Endothelial cell of umbilical vein (primary cell): Measurements from ENCODE around the gene ST6GAL2. TPM values are rescaled to one million over a fixed set of nuclear protein-coding genes. Genes with fewer than 3 reads are reported as not detected.

Experiments used
- BruUV-seq: library from RNA; stranded (reverse); fragments of 400-500 nt; replicated peaks from 2 replicates; lab custom pipeline; 2021; lab: Mats Ljungman, UMichigan
- CTCF ChIA-PET: fragments of 300-600, 350-600 bp; sonication (Branson Sonifier 250); formaldehyde crosslinking; loops from one replicate; lab custom pipeline; 2021; ENCODE audit warnings: antibody characterized with exemption, inconsistent platforms; lab: Charles Lee
- POLR2A ChIA-PET: fragments of 300-600, 350-600 bp; sonication (Branson Sonifier 250); formaldehyde crosslinking; loops from one replicate; lab custom pipeline; 2021; ENCODE audit warnings: antibody characterized with exemption, inconsistent platforms; lab: Charles Lee
- DNase-seq: peaks from one replicate; pipeline ENCODE4 v3.0.0-alpha.2; 2011; ENCODE audit warnings: low read depth, low spot score
- FAIRE-seq: peaks from 2 replicates; lab custom pipeline; 2011; peaks lifted over from hg19 to GRCh38; lab: Jason Lieb, UNC
- H2AFZ ChIP-seq: 2 replicates; pipeline ENCODE4 v1.6.0; 2012; ENCODE audit warnings: low read depth, low read length, control low read depth, inconsistent platforms
- H3K27ac ChIP-seq: 2 replicates; pipeline ENCODE4 v1.5.1; 2011; ENCODE audit warnings: low read depth, mild to moderate bottlenecking, control low read depth, low read length, moderate library complexity; ENCODE audit not compliant: insufficient read depth
- H3K27me3 ChIP-seq, 2 experiments: 2 replicates each; pipeline versions ENCODE4 v1.6.0 to v1.6.1; 2011; ENCODE audit warnings: low read length in 2 of 2, mixed read lengths in 1 of 2; ENCODE audit not compliant: control insufficient read depth in 2 of 2, insufficient read depth in 2 of 2
- H3K36me3 ChIP-seq, 2 experiments: 2 replicates in 1 of 2; 3 replicates in 1 of 2; pipeline ENCODE4 v1.5.1; 2011; ENCODE audit warnings: low read length in 2 of 2, mild to moderate bottlenecking in 1 of 2, moderate library complexity in 1 of 2; ENCODE audit not compliant: control insufficient read depth in 2 of 2, insufficient read depth in 2 of 2; ENCODE audit errors: extremely low read depth in 1 of 2
- H3K4me1 ChIP-seq: 3 replicates; pipeline ENCODE4 v1.5.1; 2011; ENCODE audit warnings: mild to moderate bottlenecking, low read length; ENCODE audit not compliant: control insufficient read depth, insufficient read depth; ENCODE audit errors: extremely low read depth
- H3K4me2 ChIP-seq: 2 replicates; pipeline ENCODE4 v1.6.1; 2011; ENCODE audit warnings: low read length, control low read depth, mixed read lengths; ENCODE audit not compliant: insufficient read depth
- H3K4me3 ChIP-seq, 3 experiments: fragments of 200-600 bp in 1 of 3; sonication (generic), shearing (Covaris generic) in 1 of 3; replicated peaks in 1 of 3; 2 replicates each; pipeline ENCODE4 v1.5.1; 2011 to 2016; ENCODE audit warnings: control low read depth in 3 of 3, low read length in 3 of 3, mild to moderate bottlenecking in 2 of 3, inconsistent platforms in 1 of 3, low read depth in 1 of 3, moderate library complexity in 1 of 3; ENCODE audit not compliant: insufficient read depth in 1 of 3
- H3K79me2 ChIP-seq: 2 replicates; pipeline ENCODE4 v1.6.0; 2012; ENCODE audit warnings: low read length, inconsistent platforms; ENCODE audit not compliant: control insufficient read depth, insufficient read depth
- H3K9ac ChIP-seq: replicated peaks from 2 replicates; pipeline ENCODE3; 2011; ENCODE audit warnings: low read length, control low read depth; ENCODE audit not compliant: insufficient read depth; ENCODE audit errors: extremely low read depth
- H3K9me1 ChIP-seq: replicated peaks from 3 replicates; pipeline ENCODE4 v1.6.0; 2011; ENCODE audit warnings: mild to moderate bottlenecking, low read length; ENCODE audit not compliant: control insufficient read depth, insufficient read depth; ENCODE audit errors: extremely low read depth
- H3K9me3 ChIP-seq: replicated peaks from 2 replicates; pipeline ENCODE4 v1.5.1; 2012; ENCODE audit warnings: low read length, inconsistent platforms; ENCODE audit not compliant: control insufficient read depth, insufficient read depth
- H4K20me1 ChIP-seq: replicated peaks from 2 replicates; pipeline ENCODE3; 2011; ENCODE audit warnings: mild to moderate bottlenecking, low read length; ENCODE audit not compliant: control insufficient read depth, insufficient read depth; ENCODE audit errors: extremely low read depth
- EZH2 ChIP-seq: IDR thresholded peaks from 2 replicates; pipeline ENCODE4 v1.6.1; 2012; ENCODE audit warnings: borderline replicate concordance, low read depth, mild to moderate bottlenecking, moderate library complexity, low read length, inconsistent platforms; ENCODE audit not compliant: severe bottlenecking
- FOS ChIP-seq: IDR thresholded peaks from 2 replicates; pipeline ENCODE4 v1.6.1; 2011; ENCODE audit warnings: mild to moderate bottlenecking, low read length, moderate library complexity, borderline replicate concordance; ENCODE audit not compliant: insufficient read depth
- GATA2 ChIP-seq: IDR thresholded peaks from 2 replicates; pipeline ENCODE4 v1.7.0; 2011; ENCODE audit warnings: low read depth, mild to moderate bottlenecking, moderate library complexity, mixed read lengths, low read length; ENCODE audit not compliant: insufficient read length, insufficient read depth
- JUN ChIP-seq: IDR thresholded peaks from 2 replicates; pipeline ENCODE4 v1.6.1; 2011; ENCODE audit warnings: borderline replicate concordance, low read depth; ENCODE audit not compliant: insufficient read length, insufficient read depth
- MYC ChIP-seq: IDR thresholded peaks from one replicate; pipeline ENCODE4 v1.6.1; 2011; ENCODE audit warnings: mild to moderate bottlenecking, low read depth, low read length
- POLR2A ChIP-seq: IDR thresholded peaks from 2 replicates; pipeline ENCODE4 v1.6.1; 2012; ENCODE audit warnings: low read depth, mild to moderate bottlenecking, control low read depth, low read length
- POLR2AphosphoS5 ChIP-seq: IDR thresholded peaks from 2 replicates; pipeline ENCODE4 v1.6.1; 2012; ENCODE audit warnings: low read depth, mild to moderate bottlenecking, control low read depth, low read length, moderate library complexity; ENCODE audit not compliant: insufficient read depth
- dilution Hi-C: fragments of 300-500 bp; cut with MboI; formaldehyde crosslinking; loops from one replicate; pipeline ENCODE4 v1.15.0; 2019; ENCODE audit warnings: low sequenced_read_pairs; ENCODE audit not compliant: extremely low pct_ligation_motif_present
- intact Hi-C: fragments of 100-400 bp; cut with micrococcal nuclease; formaldehyde crosslinking; loops from one replicate; pipeline ENCODE4 v1.10.0; 2022
- polyA plus RNA-seq, 4 experiments: library from polyadenylated mRNA; depleted of rRNA in 3 of 4; stranded (reverse) in 3 of 4; unstranded in 1 of 4; fragments of >200 nt; gene quantifications; 2 replicates each; pipeline versions ENCODE4 v1.2.1 to v1.2.3, GENCODE V29; 2011 to 2012; ENCODE audit warnings: missing spikeins in 1 of 4
- total RNA-seq: library from RNA; stranded (reverse); gene quantifications from 2 replicates; pipeline ENCODE4 v1.2.3, GENCODE V29; 2021
- TF ChIP-seq, protein P1 (sequence below), 2 donors: IDR thresholded peaks; 1 replicate in 1 of 2; 2 replicates in 1 of 2; pipeline ENCODE4 v1.5.1; 2011; ENCODE audit warnings: low read length in 2 of 2, mild to moderate bottlenecking in 2 of 2, moderate library complexity in 2 of 2, control low read depth in 1 of 2, inconsistent platforms in 1 of 2, low read depth in 1 of 2; ENCODE audit not compliant: insufficient read depth in 1 of 2; ENCODE audit errors: extremely low read depth in 1 of 2
- TF ChIP-seq, protein P2 (sequence below): IDR thresholded peaks from 2 replicates; pipeline ENCODE4 v1.6.1; 2011; ENCODE audit not compliant: insufficient read depth, insufficient read length

The ST6GAL2 gene
- total and polyA plus RNA-seq, 2 donors (not counting 3 experiments of a cell fraction or from before 2014, with no cell fraction given), result not detected

DNA sequence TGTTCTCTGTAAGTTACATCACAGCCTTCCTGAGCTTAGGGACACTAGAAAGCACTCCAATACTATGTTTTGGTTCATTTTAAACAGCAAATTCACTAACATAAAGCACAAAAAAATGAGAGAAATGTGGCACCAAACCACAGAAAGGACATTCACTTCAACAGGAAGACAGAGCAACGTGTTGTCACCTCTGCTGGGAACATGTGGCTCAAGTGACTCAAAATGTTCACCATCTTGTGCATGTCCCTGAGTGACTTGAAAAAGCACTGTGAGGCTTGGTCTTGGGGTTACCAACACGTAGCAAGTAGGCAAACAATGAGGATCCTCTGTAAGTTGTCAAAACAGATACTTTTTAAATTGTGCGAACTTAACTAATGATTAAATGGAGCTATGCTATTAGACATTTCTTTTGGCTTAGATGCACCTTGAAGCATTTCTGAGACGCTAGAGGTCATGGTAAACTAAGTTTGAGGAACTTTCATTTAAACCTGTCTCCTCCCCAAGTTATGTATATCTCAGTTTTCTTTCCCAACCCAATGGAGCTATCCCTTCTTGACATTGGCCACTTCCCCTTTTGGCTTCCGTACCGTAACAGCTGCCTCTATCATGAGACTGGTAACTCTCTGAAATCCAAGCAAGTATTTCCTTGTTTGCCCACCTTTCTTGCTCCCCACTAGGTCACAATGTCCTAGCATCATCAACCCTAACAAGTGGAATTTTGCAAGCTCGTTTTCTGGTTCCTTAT lies 14.0 kb upstream of the ST6GAL2 start:
- Histone ChIP-seq H3K27ac (no peak overlapping the region), H3K4me2 (no peak overlapping the region), H3K4me3 (no peak overlapping the region), H4K20me1 (no peaks in the 10 kb centered on the region), H3K79me2 (no peaks in the 10 kb centered on the region), H3K9me1 (no peaks in the 10 kb centered on the region), H3K36me3 (no peaks in the 10 kb centered on the region), H3K27me3 (no peaks in the 10 kb centered on the region), H3K4me1 (no peaks in the 10 kb centered on the region), H3K9ac (no peak overlapping the region), H2AFZ (no peak overlapping the region), H3K9me3 (peaks cover 4% of the 10 kb centered on the region)
- dilution Hi-C loops, result no loop called here
- DNase-seq (no peak), FAIRE-seq (no peak)
- intact Hi-C loops, result no loop called here
- TF ChIP-seq JUN (no peak), GATA2 (no peak), POLR2A (no peak)
- TF ChIP-seq, protein P1, sequence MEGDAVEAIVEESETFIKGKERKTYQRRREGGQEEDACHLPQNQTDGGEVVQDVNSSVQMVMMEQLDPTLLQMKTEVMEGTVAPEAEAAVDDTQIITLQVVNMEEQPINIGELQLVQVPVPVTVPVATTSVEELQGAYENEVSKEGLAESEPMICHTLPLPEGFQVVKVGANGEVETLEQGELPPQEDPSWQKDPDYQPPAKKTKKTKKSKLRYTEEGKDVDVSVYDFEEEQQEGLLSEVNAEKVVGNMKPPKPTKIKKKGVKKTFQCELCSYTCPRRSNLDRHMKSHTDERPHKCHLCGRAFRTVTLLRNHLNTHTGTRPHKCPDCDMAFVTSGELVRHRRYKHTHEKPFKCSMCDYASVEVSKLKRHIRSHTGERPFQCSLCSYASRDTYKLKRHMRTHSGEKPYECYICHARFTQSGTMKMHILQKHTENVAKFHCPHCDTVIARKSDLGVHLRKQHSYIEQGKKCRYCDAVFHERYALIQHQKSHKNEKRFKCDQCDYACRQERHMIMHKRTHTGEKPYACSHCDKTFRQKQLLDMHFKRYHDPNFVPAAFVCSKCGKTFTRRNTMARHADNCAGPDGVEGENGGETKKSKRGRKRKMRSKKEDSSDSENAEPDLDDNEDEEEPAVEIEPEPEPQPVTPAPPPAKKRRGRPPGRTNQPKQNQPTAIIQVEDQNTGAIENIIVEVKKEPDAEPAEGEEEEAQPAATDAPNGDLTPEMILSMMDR (IDR thresholded peaks at IDR 0.05; ENCODE audit: extremely low read depth in 1 of 2, insufficient read depth in 1 of 2, low read depth in 1 of 2, low read length in 2 of 2), result no peak
- CTCF ChIA-PET, result no interaction called here
- BruUV-seq, result no TSS peak
- POLR2A ChIA-PET, result no interaction called here

DNA sequence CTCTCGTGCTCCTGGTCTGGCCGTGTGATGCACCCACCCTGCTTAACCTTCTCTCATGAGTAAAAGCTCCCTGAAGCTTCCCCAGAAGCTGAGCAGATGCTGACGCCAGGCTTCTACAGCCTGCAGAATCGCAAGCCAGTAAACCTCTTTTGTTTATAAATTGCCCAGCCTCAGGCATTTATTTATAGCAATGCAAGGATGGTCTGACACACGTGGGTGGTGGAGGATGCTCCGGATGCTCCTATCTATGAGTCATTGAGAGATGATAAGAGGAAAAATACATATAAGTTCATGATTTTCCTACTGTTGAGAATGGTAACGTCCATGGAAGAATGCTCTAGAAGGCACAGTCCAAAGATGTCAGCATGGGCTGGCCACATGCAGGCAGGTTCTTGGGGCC lies 8.6 kb upstream of the ST6GAL2 start:
- Histone ChIP-seq H3K27me3 (no peaks in the 10 kb centered on the region), H4K20me1 (no peaks in the 10 kb centered on the region), H3K9me1 (no peaks in the 10 kb centered on the region), H3K4me3 (no peak overlapping the region), H3K79me2 (no peaks in the 10 kb centered on the region), H3K27ac (no peak overlapping the region), H3K4me1 (no peaks in the 10 kb centered on the region), H3K9ac (no peak overlapping the region), H3K36me3 (no peaks in the 10 kb centered on the region), H3K4me2 (no peak overlapping the region), H2AFZ (no peak overlapping the region), H3K9me3 (peaks cover 7% of the 10 kb centered on the region)
- dilution Hi-C loops, result no loop called here
- CTCF ChIA-PET, result no interaction called here
- no peak for TF ChIP-seq JUN
- TF ChIP-seq GATA2, result no peak
- TF ChIP-seq POLR2AphosphoS5, result no peak
- no peak for TF ChIP-seq EZH2
- no peak for TF ChIP-seq FOS
- TF ChIP-seq, protein P1 (IDR thresholded peaks at IDR 0.05; ENCODE audit: extremely low read depth in 1 of 2, insufficient read depth in 1 of 2, low read depth in 1 of 2, low read length in 2 of 2), result no peak
- TF ChIP-seq, protein P2, sequence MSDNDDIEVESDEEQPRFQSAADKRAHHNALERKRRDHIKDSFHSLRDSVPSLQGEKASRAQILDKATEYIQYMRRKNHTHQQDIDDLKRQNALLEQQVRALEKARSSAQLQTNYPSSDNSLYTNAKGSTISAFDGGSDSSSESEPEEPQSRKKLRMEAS, result no peak
- no peak for TF ChIP-seq POLR2A
- TF ChIP-seq MYC, result no peak
- BruUV-seq, result no TSS peak
- FAIRE-seq (no peak), DNase-seq (no peak)
- POLR2A ChIA-PET, result no interaction called here
- intact Hi-C loops, result no loop called here
